Endothelial cell of umbilical vein (primary cell): ENCODE data around the gene KRTAP4-6. TPM values are rescaled to one million over a fixed set of nuclear protein-coding genes. Genes with fewer than 3 reads are reported as not detected.

ENCODE experiments used
- BruUV-seq: library from RNA; stranded (reverse); fragments of 400-500 nt; replicated peaks from 2 replicates; lab custom pipeline; 2021; lab: Mats Ljungman, UMichigan
- CTCF ChIA-PET: fragments of 300-600, 350-600 bp; sonication (Branson Sonifier 250); formaldehyde crosslinking; loops from one replicate; lab custom pipeline; 2021; ENCODE audit warnings: antibody characterized with exemption, inconsistent platforms; lab: Charles Lee
- POLR2A ChIA-PET: fragments of 300-600, 350-600 bp; sonication (Branson Sonifier 250); formaldehyde crosslinking; loops from one replicate; lab custom pipeline; 2021; ENCODE audit warnings: antibody characterized with exemption, inconsistent platforms; lab: Charles Lee
- DNase-seq: peaks from one replicate; pipeline ENCODE4 v3.0.0-alpha.2; 2011; ENCODE audit warnings: low read depth, low spot score
- FAIRE-seq: peaks from 2 replicates; lab custom pipeline; 2011; peaks lifted over from hg19 to GRCh38; lab: Jason Lieb, UNC
- H2AFZ ChIP-seq: 2 replicates; pipeline ENCODE4 v1.6.0; 2012; ENCODE audit warnings: low read depth, low read length, control low read depth, inconsistent platforms
- H3K27ac ChIP-seq: 2 replicates; pipeline ENCODE4 v1.5.1; 2011; ENCODE audit warnings: low read depth, mild to moderate bottlenecking, control low read depth, low read length, moderate library complexity; ENCODE audit not compliant: insufficient read depth
- H3K27me3 ChIP-seq, 2 experiments: 2 replicates each; pipeline versions ENCODE4 v1.6.0 to v1.6.1; 2011; ENCODE audit warnings: low read length in 2 of 2, mixed read lengths in 1 of 2; ENCODE audit not compliant: control insufficient read depth in 2 of 2, insufficient read depth in 2 of 2
- H3K36me3 ChIP-seq, 2 experiments: 2 replicates in 1 of 2; 3 replicates in 1 of 2; pipeline ENCODE4 v1.5.1; 2011; ENCODE audit warnings: low read length in 2 of 2, mild to moderate bottlenecking in 1 of 2, moderate library complexity in 1 of 2; ENCODE audit not compliant: control insufficient read depth in 2 of 2, insufficient read depth in 2 of 2; ENCODE audit errors: extremely low read depth in 1 of 2
- H3K4me1 ChIP-seq: 3 replicates; pipeline ENCODE4 v1.5.1; 2011; ENCODE audit warnings: mild to moderate bottlenecking, low read length; ENCODE audit not compliant: control insufficient read depth, insufficient read depth; ENCODE audit errors: extremely low read depth
- H3K4me2 ChIP-seq: 2 replicates; pipeline ENCODE4 v1.6.1; 2011; ENCODE audit warnings: low read length, control low read depth, mixed read lengths; ENCODE audit not compliant: insufficient read depth
- H3K4me3 ChIP-seq, 3 experiments: fragments of 200-600 bp in 1 of 3; sonication (generic), shearing (Covaris generic) in 1 of 3; replicated peaks in 1 of 3; 2 replicates each; pipeline ENCODE4 v1.5.1; 2011 to 2016; ENCODE audit warnings: control low read depth in 3 of 3, low read length in 3 of 3, mild to moderate bottlenecking in 2 of 3, inconsistent platforms in 1 of 3, low read depth in 1 of 3, moderate library complexity in 1 of 3; ENCODE audit not compliant: insufficient read depth in 1 of 3
- H3K79me2 ChIP-seq: 2 replicates; pipeline ENCODE4 v1.6.0; 2012; ENCODE audit warnings: low read length, inconsistent platforms; ENCODE audit not compliant: control insufficient read depth, insufficient read depth
- H3K9ac ChIP-seq: replicated peaks from 2 replicates; pipeline ENCODE3; 2011; ENCODE audit warnings: low read length, control low read depth; ENCODE audit not compliant: insufficient read depth; ENCODE audit errors: extremely low read depth
- H3K9me1 ChIP-seq: replicated peaks from 3 replicates; pipeline ENCODE4 v1.6.0; 2011; ENCODE audit warnings: mild to moderate bottlenecking, low read length; ENCODE audit not compliant: control insufficient read depth, insufficient read depth; ENCODE audit errors: extremely low read depth
- H3K9me3 ChIP-seq: replicated peaks from 2 replicates; pipeline ENCODE4 v1.5.1; 2012; ENCODE audit warnings: low read length, inconsistent platforms; ENCODE audit not compliant: control insufficient read depth, insufficient read depth
- H4K20me1 ChIP-seq: replicated peaks from 2 replicates; pipeline ENCODE3; 2011; ENCODE audit warnings: mild to moderate bottlenecking, low read length; ENCODE audit not compliant: control insufficient read depth, insufficient read depth; ENCODE audit errors: extremely low read depth
- FOS ChIP-seq: IDR thresholded peaks from 2 replicates; pipeline ENCODE4 v1.6.1; 2011; ENCODE audit warnings: mild to moderate bottlenecking, low read length, moderate library complexity, borderline replicate concordance; ENCODE audit not compliant: insufficient read depth
- GATA2 ChIP-seq: IDR thresholded peaks from 2 replicates; pipeline ENCODE4 v1.7.0; 2011; ENCODE audit warnings: low read depth, mild to moderate bottlenecking, moderate library complexity, mixed read lengths, low read length; ENCODE audit not compliant: insufficient read length, insufficient read depth
- JUN ChIP-seq: IDR thresholded peaks from 2 replicates; pipeline ENCODE4 v1.6.1; 2011; ENCODE audit warnings: borderline replicate concordance, low read depth; ENCODE audit not compliant: insufficient read length, insufficient read depth
- MAX ChIP-seq: IDR thresholded peaks from 2 replicates; pipeline ENCODE4 v1.6.1; 2011; ENCODE audit not compliant: insufficient read depth, insufficient read length
- POLR2A ChIP-seq: IDR thresholded peaks from 2 replicates; pipeline ENCODE4 v1.6.1; 2012; ENCODE audit warnings: low read depth, mild to moderate bottlenecking, control low read depth, low read length
- dilution Hi-C: fragments of 300-500 bp; cut with MboI; formaldehyde crosslinking; loops from one replicate; pipeline ENCODE4 v1.15.0; 2019; ENCODE audit warnings: low sequenced_read_pairs; ENCODE audit not compliant: extremely low pct_ligation_motif_present
- intact Hi-C: fragments of 100-400 bp; cut with micrococcal nuclease; formaldehyde crosslinking; loops from one replicate; pipeline ENCODE4 v1.10.0; 2022
- polyA plus RNA-seq, 4 experiments: library from polyadenylated mRNA; depleted of rRNA in 3 of 4; stranded (reverse) in 3 of 4; unstranded in 1 of 4; fragments of >200 nt; gene quantifications; 2 replicates each; pipeline versions ENCODE4 v1.2.1 to v1.2.3, GENCODE V29; 2011 to 2012; ENCODE audit warnings: missing spikeins in 1 of 4
- total RNA-seq: library from RNA; stranded (reverse); gene quantifications from 2 replicates; pipeline ENCODE4 v1.2.3, GENCODE V29; 2021

KRTAP4-6 gene
- total and polyA plus RNA-seq, 2 donors (not counting 3 experiments of a cell fraction or from before 2014, with no cell fraction given) = not detected

- Histone ChIP-seq H3K4me2 (no peak overlapping the region), H3K27ac (no peak overlapping the region), H3K4me1 (no peaks in the 10 kb centered on the region), H2AFZ (no peak overlapping the region), H3K9me3 (no peaks in the 10 kb centered on the region), H3K4me3 (no peak overlapping the region), H3K9me1 (no peaks in the 10 kb centered on the region), H3K27me3 (no peaks in the 10 kb centered on the region), H3K79me2 (no peaks in the 10 kb centered on the region), H3K36me3 (no peaks in the 10 kb centered on the region), H4K20me1 (no peaks in the 10 kb centered on the region), H3K9ac (no peak overlapping the region)
- TF ChIP-seq JUN = no peak
- no peak for TF ChIP-seq GATA2
- TF ChIP-seq MAX = no peak
- no peak for TF ChIP-seq FOS
- FAIRE-seq (no peak), DNase-seq (no peak)
- CTCF ChIA-PET = no interaction called here
- intact Hi-C loops = no loop called here
- no TSS peak for BruUV-seq
- dilution Hi-C loops = no loop called here
- POLR2A ChIA-PET = no interaction called here
Observed at GRCh38 chr17:41145261-41145660, 4.9 kb upstream of the KRTAP4-6 start.

- POLR2A ChIA-PET = no interaction called here
- no peaks in the 10 kb centered on the region for H3K36me3 ChIP-seq
- no peaks in the 10 kb centered on the region for H3K9me1 ChIP-seq
- H3K9ac ChIP-seq = no peak overlapping the region
- no peak overlapping the region for H3K4me3 ChIP-seq
- no peak overlapping the region for H3K27ac ChIP-seq
- no peaks in the 10 kb centered on the region for H3K79me2 ChIP-seq
- no peaks in the 10 kb centered on the region for H3K27me3 ChIP-seq
- CTCF ChIA-PET = no interaction called here
- H2AFZ ChIP-seq = no peak overlapping the region
- dilution Hi-C loops (no loop called here), intact Hi-C loops (no loop called here)
- H4K20me1 ChIP-seq = no peaks in the 10 kb centered on the region
- no TSS peak for BruUV-seq
- H3K9me3 ChIP-seq = no peaks in the 10 kb centered on the region
- H3K4me1 ChIP-seq = no peaks in the 10 kb centered on the region
- TF ChIP-seq FOS (no peak), MAX (no peak), POLR2A (no peak), GATA2 (no peak)
- DNase-seq (no peak), FAIRE-seq (no peak)
- no peak overlapping the region for H3K4me2 ChIP-seq
Observed at GRCh38 chr17:41144846-41145245, 4.5 kb upstream of the KRTAP4-6 start.
